NCI-H345 treated with DMSO at 0.1 percent for 48 hours (cell line): ENCODE data around the gene ZSWIM3.

Source experiments
- DNase-seq: peaks from one replicate; lab custom pipeline; 2025; ENCODE audit not compliant: unreplicated experiment; lab: John Stamatoyannopoulos, UW

The ZSWIM3 gene

GRCh38 chr20:45909336-45909808, 52.0 kb downstream of the ZSWIM3 start:
- DNase-seq, result no peak

- DNase-seq, result no peak
These were observed 52.6 kb downstream of the ZSWIM3 start for GRCh38 chr20:45909817-45910669.

- peak; percentile 61 for DNase-seq
These were observed 53.5 kb downstream of the ZSWIM3 start for GRCh38 chr20:45910670-45911485.

GRCh38 chr20:45911486-45912343, 54.3 kb downstream of the ZSWIM3 start, which contains the start of gene PLTP:
PLTP (minus strand) TSS chr20:45912155; CDS start chr20:45911452, 703 bp downstream.
- DNase-seq, result no peak

- DNase-seq, result no peak
These were observed 54.9 kb downstream of the ZSWIM3 start for GRCh38 chr20:45912344-45912682.

- no peak for DNase-seq
These were observed 55.7 kb downstream of the ZSWIM3 start for GRCh38 chr20:45913116-45913515.

- DNase-seq, result no peak
These were observed 60.4 kb downstream of the ZSWIM3 start for GRCh38 chr20:45917790-45918141.

- DNase-seq, result no peak
These were observed 60.8 kb downstream of the ZSWIM3 start for GRCh38 chr20:45918182-45918737.

GRCh38 chr20:45918779-45919537, 61.5 kb downstream of the ZSWIM3 start:
- DNase-seq, result no peak

GRCh38 chr20:45919542-45920399, 62.4 kb downstream of the ZSWIM3 start:
- DNase-seq, result no peak

GRCh38 chr20:45920462-45921336, 63.3 kb downstream of the ZSWIM3 start:
- DNase-seq, result no peak

- DNase-seq, result no peak
These were observed 64.1 kb downstream of the ZSWIM3 start for GRCh38 chr20:45921337-45922189.

- DNase-seq, result no peak
These were observed 67.2 kb downstream of the ZSWIM3 start for GRCh38 chr20:45924391-45925261.

- DNase-seq, result no peak
These were observed 68.5 kb downstream of the ZSWIM3 start for GRCh38 chr20:45925821-45926506.

- no peak for DNase-seq
These were observed 69.3 kb downstream of the ZSWIM3 start for GRCh38 chr20:45926731-45927070.
